Measurements from ENCODE around the gene COMMD3. TPM values are rescaled to one million over a fixed set of nuclear protein-coding genes. Genes with fewer than 3 reads are reported as not detected.

The COMMD3 gene
- total RNA-seq, 4 donors from 2014 or later, result 25.5 to 41.1 (median 31.5) TPM

- Histone ChIP-seq H3K4me3 (peak within 1 kb of the TSS; percentile 27 to 51 (median 30)), H3K36me3 (no peaks in the 10 kb centered on the region), H3K27ac (replicated peaks in 1 of 4) (no peak within 1 kb of the TSS), H3K4me1 (peaks cover 12 to 22% (median 18%) of the 10 kb centered on the region in 4 donors), H3K27me3 (peaks cover 8 to 74% (median 55%) of the 10 kb centered on the region in 4 donors), H3K9me3 (no peaks in the 10 kb centered on the region)
- TF ChIP-seq POLR2A (IDR thresholded peaks at IDR 0.05; ENCODE audit: low read depth) (no peak), EP300 (IDR thresholded peaks at IDR 0.05) (no peak), POLR2AphosphoS5 (IDR thresholded peaks at IDR 0.05) (no peak), CTCF (IDR thresholded peaks at IDR 0.05) (no peak)
- intact Hi-C loops (cut with DNase I), result loop anchor here (10.0 kb wide), 2 partner anchors 239 to 749 kb away; partner anchors contain the start of gene MSRB2
- DNase-seq (ENCODE audit: extremely low spot score), result no peak
- WGBS, result 5% methylated on average over 45 of the region's 83 CpGs
Observed at GRCh38 chr10:22345301-22346095, 29.3 kb downstream of the COMMD3 start, which contains the start of gene SPAG6. TSS of gene SPAG6 (plus strand) at chr10:22345496. CDS start at chr10:22345612, 116 bp downstream.

- no peak overlapping the region for H3K27ac ChIP-seq (replicated peaks in 1 of 4)
- H3K4me3 ChIP-seq, result no peak overlapping the region
- intact Hi-C loops (cut with DNase I), result loop anchor here (10.0 kb wide), 2 partner anchors 239 to 749 kb away; partner anchors contain the start of gene MSRB2
- no peaks in the 10 kb centered on the region for H3K36me3 ChIP-seq
- H3K9me3 ChIP-seq, result no peaks in the 10 kb centered on the region
- WGBS, result 46% methylated on average over 8 of the region's 8 CpGs
- no peak for DNase-seq (ENCODE audit: extremely low spot score)
- peaks cover 10 to 19% (median 16%) of the 10 kb centered on the region in 4 donors for H3K4me1 ChIP-seq
- peaks cover 8 to 74% (median 55%) of the 10 kb centered on the region in 4 donors for H3K27me3 ChIP-seq
- TF ChIP-seq POLR2AphosphoS5 (IDR thresholded peaks at IDR 0.05) (no peak), CTCF (IDR thresholded peaks at IDR 0.05) (no peak), POLR2A (IDR thresholded peaks at IDR 0.05; ENCODE audit: low read depth) (no peak), EP300 (IDR thresholded peaks at IDR 0.05) (no peak)
Observed at GRCh38 chr10:22346096-22346661, 30.0 kb downstream of the COMMD3 start.

GRCh38 chr10:22349755-22350154 is 33.6 kb downstream of the COMMD3 start:
- no peak for DNase-seq (ENCODE audit: extremely low spot score)
- H3K9me3 ChIP-seq, result no peaks in the 10 kb centered on the region
- H3K27me3 ChIP-seq, result peaks cover 8 to 39% (median 23%) of the 10 kb centered on the region in 4 donors
- intact Hi-C loops (cut with DNase I), result loop anchor here (10.0 kb wide), 2 partner anchors 235 to 745 kb away; partner anchors contain the start of gene MSRB2
- TF ChIP-seq POLR2AphosphoS5 (IDR thresholded peaks at IDR 0.05) (no peak), CTCF (IDR thresholded peaks at IDR 0.05) (no peak), EP300 (IDR thresholded peaks at IDR 0.05) (no peak), POLR2A (IDR thresholded peaks at IDR 0.05; ENCODE audit: low read depth) (no peak)
- WGBS, result 97% methylated on average over 1 of the region's 1 CpG
- no peak overlapping the region for H3K27ac ChIP-seq (replicated peaks in 1 of 4)
- H3K36me3 ChIP-seq, result no peaks in the 10 kb centered on the region
- H3K4me3 ChIP-seq, result no peak overlapping the region
- peaks cover 4 to 11% (median 9%) of the 10 kb centered on the region in 4 donors for H3K4me1 ChIP-seq

GRCh38 chr10:22351131-22351703 is 35.0 kb downstream of the COMMD3 start:
- 90% methylated on average over 5 of the region's 5 CpGs for WGBS

More at GRCh38 chr10:22351131-22351703, 35.0 kb downstream of the COMMD3 start:
- intact Hi-C loops (cut with DNase I), result no loop called here
- no peaks in the 10 kb centered on the region for H3K4me1 ChIP-seq
- DNase-seq (ENCODE audit: extremely low spot score), result no peak
- H3K36me3 ChIP-seq, result no peaks in the 10 kb centered on the region
- H3K27ac ChIP-seq (replicated peaks in 1 of 4), result no peak overlapping the region
- H3K4me3 ChIP-seq, result no peak overlapping the region
- peaks cover 0 to 24% (median 9%) of the 10 kb centered on the region in 4 donors for H3K27me3 ChIP-seq
- TF ChIP-seq POLR2A (IDR thresholded peaks at IDR 0.05; ENCODE audit: low read depth), result no peak
- TF ChIP-seq CTCF (IDR thresholded peaks at IDR 0.05), result no peak
- no peaks in the 10 kb centered on the region for H3K9me3 ChIP-seq

Measured in esophagus muscularis mucosa (tissue), 4 donors.